Fibroblast of lung (primary cell): ENCODE data around the gene HMCN2. TPM values are rescaled to one million over a fixed set of nuclear protein-coding genes. Genes with fewer than 3 reads are reported as not detected.

Experiments used
- DNase-seq, 2 donors: peaks; one replicate each; pipeline versions ENCODE4 v3.0.0 to v3.0.0-alpha.2; 2010; ENCODE audit warnings: low read depth in 2 of 2
- H2AFZ ChIP-seq: 2 replicates; pipeline ENCODE4 v1.5.1; 2012; ENCODE audit warnings: low read length, control low read depth, inconsistent platforms
- H3K27ac ChIP-seq: 2 replicates; pipeline ENCODE4 v1.5.1; 2011; ENCODE audit warnings: low read length, control low read depth; ENCODE audit not compliant: insufficient read depth
- H3K27me3 ChIP-seq: 2 replicates; pipeline ENCODE4 v1.5.1; 2011; ENCODE audit warnings: mild to moderate bottlenecking, low read length; ENCODE audit not compliant: control insufficient read depth, insufficient read depth
- H3K36me3 ChIP-seq: 2 replicates; pipeline ENCODE4 v1.5.1; 2011; ENCODE audit warnings: low read length; ENCODE audit not compliant: control insufficient read depth, insufficient read depth
- H3K4me1 ChIP-seq: 2 replicates; pipeline ENCODE4 v1.5.1; 2011; ENCODE audit warnings: low read length; ENCODE audit not compliant: control insufficient read depth, insufficient read depth; ENCODE audit errors: extremely low read depth
- H3K4me2 ChIP-seq: 2 replicates; pipeline ENCODE4 v1.5.1; 2011; ENCODE audit warnings: low read length, control low read depth; ENCODE audit not compliant: insufficient read depth; ENCODE audit errors: extremely low read depth
- H3K4me3 ChIP-seq, 4 experiments: fragments of 200-600 bp in 1 of 4; sonication (generic) in 1 of 4; replicated peaks in 1 of 4; 2 replicates each; pipeline ENCODE4 v1.5.1; 2011 to 2016; ENCODE audit warnings: low read length in 4 of 4, low read depth in 3 of 4, mild to moderate bottlenecking in 3 of 4, control low read depth in 2 of 4, inconsistent platforms in 1 of 4, mixed read lengths in 1 of 4; ENCODE audit not compliant: insufficient read depth in 1 of 4; ENCODE audit errors: control extremely low read depth in 1 of 4
- H3K79me2 ChIP-seq: 2 replicates; pipeline ENCODE4 v1.5.1; 2012; ENCODE audit warnings: mild to moderate bottlenecking, low read length, inconsistent platforms; ENCODE audit not compliant: control insufficient read depth, insufficient read depth
- H3K9ac ChIP-seq: 2 replicates; pipeline ENCODE4 v1.5.1; 2011; ENCODE audit warnings: mild to moderate bottlenecking, low read length, control low read depth; ENCODE audit not compliant: insufficient read depth
- H3K9me3 ChIP-seq: 2 replicates; pipeline ENCODE4 v1.5.1; 2012; ENCODE audit warnings: low read depth, low read length; ENCODE audit not compliant: control insufficient read depth, insufficient read depth
- H4K20me1 ChIP-seq: 2 replicates; pipeline ENCODE4 v1.5.1; 2011; ENCODE audit warnings: low read length; ENCODE audit not compliant: control insufficient read depth, insufficient read depth; ENCODE audit errors: extremely low read depth
- EZH2 ChIP-seq: IDR thresholded peaks from 2 replicates; pipeline ENCODE4 v1.5.1; 2012; ENCODE audit warnings: low read length, control low read depth, mild to moderate bottlenecking; ENCODE audit errors: missing control alignments
- polyA plus RNA-seq, 2 donors: library from polyadenylated mRNA; depleted of rRNA in 1 of 2; stranded (reverse) in 1 of 2; unstranded in 1 of 2; fragments of >200 nt; gene quantifications; 2 replicates each; pipeline ENCODE4 v1.2.1, GENCODE V29; 2011 to 2012; ENCODE audit warnings: missing spikeins in 1 of 2
- total RNA-seq: library from RNA; depleted of rRNA; stranded (reverse); fragments of >200 nt; gene quantifications from 2 replicates; pipeline ENCODE4 v1.2.1, GENCODE V29; 2014
- TF ChIP-seq, protein P1 (sequence below), 2 donors: IDR thresholded peaks in 1 of 2; conservative IDR thresholded peaks in 1 of 2; 1 replicate in 1 of 2; 2 replicates in 1 of 2; pipeline ENCODE4 v1.5.1; 2011 to 2012; ENCODE audit warnings: low read length in 2 of 2, control low read depth in 1 of 2, inconsistent platforms in 1 of 2, low read depth in 1 of 2, mild to moderate bottlenecking in 1 of 2

HMCN2 gene
- total and polyA plus RNA-seq, 2 donors (not counting 1 experiment from before 2014, with no cell fraction given): under 0.01 TPM; not detected in 1

DNA sequence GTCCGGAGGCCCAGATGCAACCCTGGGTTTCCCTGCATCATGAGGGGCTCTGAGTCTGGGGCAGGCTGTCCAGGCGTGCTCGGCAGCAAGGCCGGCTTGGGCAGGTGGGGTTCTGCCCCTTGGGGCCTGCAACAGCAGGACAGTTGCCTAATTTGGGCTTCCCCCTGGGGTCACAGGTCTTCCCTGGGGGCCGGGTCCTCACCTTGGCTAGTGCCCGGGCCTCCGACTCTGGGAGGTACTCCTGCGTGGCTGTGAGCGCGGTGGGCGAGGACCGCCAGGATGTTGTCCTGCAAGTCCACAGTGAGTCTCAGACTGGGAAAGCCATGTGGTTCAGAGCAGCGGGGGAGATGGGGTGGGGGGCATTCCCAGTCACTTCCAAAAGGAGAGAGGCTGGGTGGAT, 97.1 kb downstream of the HMCN2 start:
- DNase-seq: no peak
- no peaks in the 10 kb centered on the region for H3K27me3 ChIP-seq
- no peak overlapping the region for H3K27ac ChIP-seq
- TF ChIP-seq EZH2: no peak
- TF ChIP-seq, protein P1, sequence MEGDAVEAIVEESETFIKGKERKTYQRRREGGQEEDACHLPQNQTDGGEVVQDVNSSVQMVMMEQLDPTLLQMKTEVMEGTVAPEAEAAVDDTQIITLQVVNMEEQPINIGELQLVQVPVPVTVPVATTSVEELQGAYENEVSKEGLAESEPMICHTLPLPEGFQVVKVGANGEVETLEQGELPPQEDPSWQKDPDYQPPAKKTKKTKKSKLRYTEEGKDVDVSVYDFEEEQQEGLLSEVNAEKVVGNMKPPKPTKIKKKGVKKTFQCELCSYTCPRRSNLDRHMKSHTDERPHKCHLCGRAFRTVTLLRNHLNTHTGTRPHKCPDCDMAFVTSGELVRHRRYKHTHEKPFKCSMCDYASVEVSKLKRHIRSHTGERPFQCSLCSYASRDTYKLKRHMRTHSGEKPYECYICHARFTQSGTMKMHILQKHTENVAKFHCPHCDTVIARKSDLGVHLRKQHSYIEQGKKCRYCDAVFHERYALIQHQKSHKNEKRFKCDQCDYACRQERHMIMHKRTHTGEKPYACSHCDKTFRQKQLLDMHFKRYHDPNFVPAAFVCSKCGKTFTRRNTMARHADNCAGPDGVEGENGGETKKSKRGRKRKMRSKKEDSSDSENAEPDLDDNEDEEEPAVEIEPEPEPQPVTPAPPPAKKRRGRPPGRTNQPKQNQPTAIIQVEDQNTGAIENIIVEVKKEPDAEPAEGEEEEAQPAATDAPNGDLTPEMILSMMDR (conservative IDR thresholded peaks at IDR 0.05 in 1 of 2, IDR thresholded peaks at IDR 0.05 in 1 of 2; ENCODE audit: low read depth in 1 of 2, low read length in 2 of 2): no peak
- H4K20me1 ChIP-seq: no peaks in the 10 kb centered on the region
- H2AFZ ChIP-seq: no peak overlapping the region
- H3K4me1 ChIP-seq: no peaks in the 10 kb centered on the region
- H3K36me3 ChIP-seq: no peaks in the 10 kb centered on the region
- H3K4me2 ChIP-seq: no peak overlapping the region
- no peaks in the 10 kb centered on the region for H3K9me3 ChIP-seq
- H3K9ac ChIP-seq: no peak overlapping the region
- H3K4me3 ChIP-seq: no peak overlapping the region
- no peaks in the 10 kb centered on the region for H3K79me2 ChIP-seq

DNA sequence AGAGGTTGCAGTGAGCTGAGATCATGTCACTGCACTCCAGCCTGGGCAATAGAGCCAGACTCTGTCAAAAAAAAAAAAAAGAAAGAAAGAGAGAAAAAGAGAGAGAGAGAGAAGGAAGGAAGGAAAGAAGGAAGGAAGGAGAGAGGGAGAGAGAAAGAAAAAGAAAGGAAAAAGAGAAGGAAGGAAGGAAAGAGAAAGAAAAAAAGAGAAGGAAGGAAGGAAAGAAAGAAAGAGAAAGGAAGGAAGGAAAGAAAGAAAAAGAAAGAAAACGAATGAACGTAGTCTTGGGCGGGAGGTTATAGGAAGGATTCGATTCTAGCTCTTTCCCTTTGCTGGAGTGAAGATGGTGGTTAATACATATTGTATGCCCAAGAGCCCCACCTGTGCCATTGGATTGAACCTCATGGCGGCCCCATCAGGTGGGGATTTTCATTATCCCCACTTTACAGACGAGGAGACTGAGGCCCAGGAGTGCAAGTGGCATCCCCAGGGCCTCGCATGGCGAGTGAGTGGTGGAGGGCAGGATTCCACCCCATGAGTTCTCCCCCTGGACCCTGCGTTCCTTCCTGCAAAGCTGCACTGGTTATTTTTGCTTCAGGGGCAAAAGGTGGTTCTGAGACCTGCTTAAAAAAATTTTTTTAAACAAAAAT, 98.3 kb downstream of the HMCN2 start:
- no peaks in the 10 kb centered on the region for H3K27me3 ChIP-seq
- no peak for DNase-seq
- no peak overlapping the region for H3K4me2 ChIP-seq
- H3K9me3 ChIP-seq: no peaks in the 10 kb centered on the region
- no peaks in the 10 kb centered on the region for H3K36me3 ChIP-seq
- H3K4me1 ChIP-seq: no peaks in the 10 kb centered on the region
- H2AFZ ChIP-seq: no peak overlapping the region
- H3K27ac ChIP-seq: no peak overlapping the region
- TF ChIP-seq, protein P1 (conservative IDR thresholded peaks at IDR 0.05 in 1 of 2, IDR thresholded peaks at IDR 0.05 in 1 of 2; ENCODE audit: low read depth in 1 of 2, low read length in 2 of 2): no peak
- TF ChIP-seq EZH2: no peak
- H3K4me3 ChIP-seq: no peak overlapping the region
- no peak overlapping the region for H3K9ac ChIP-seq
- no peaks in the 10 kb centered on the region for H4K20me1 ChIP-seq
- no peaks in the 10 kb centered on the region for H3K79me2 ChIP-seq

DNA sequence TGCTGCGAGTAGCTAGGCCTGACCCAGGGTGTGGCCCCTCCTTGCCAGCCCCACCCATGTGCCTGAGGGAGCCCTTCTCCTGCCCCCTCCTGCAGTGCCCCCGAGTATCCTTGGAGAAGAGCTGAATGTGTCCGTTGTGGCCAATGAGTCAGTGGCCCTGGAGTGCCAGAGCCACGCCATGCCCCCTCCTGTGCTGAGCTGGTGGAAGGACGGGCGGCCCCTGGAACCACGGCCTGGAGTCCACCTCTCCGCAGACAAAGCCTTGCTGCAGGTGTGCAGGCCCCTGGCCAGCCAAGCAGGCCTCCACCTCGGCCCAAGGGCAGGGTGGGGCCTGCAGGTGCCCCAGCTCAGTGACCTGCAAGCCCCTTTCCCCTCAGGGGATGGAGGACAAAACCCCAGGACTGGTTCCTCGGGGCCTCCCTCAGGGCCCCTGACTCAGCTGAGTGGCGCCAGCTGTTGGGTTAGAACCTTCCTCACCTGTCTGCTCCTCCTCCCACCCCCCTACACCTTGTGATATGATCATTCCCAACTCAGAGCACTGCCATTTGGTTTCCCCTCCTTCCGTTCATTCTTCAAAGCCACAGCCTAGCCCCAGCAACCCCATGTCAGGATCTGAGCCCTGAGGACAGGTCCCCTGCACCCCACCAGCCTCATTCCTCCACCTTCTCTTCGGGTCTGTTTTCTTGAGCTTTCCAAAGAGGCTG, 99.2 kb downstream of the HMCN2 start:
- Histone ChIP-seq H3K4me3 (no peak overlapping the region), H3K4me2 (no peak overlapping the region), H3K27me3 (no peaks in the 10 kb centered on the region), H3K27ac (no peak overlapping the region), H3K79me2 (no peaks in the 10 kb centered on the region), H3K4me1 (no peaks in the 10 kb centered on the region), H4K20me1 (no peaks in the 10 kb centered on the region), H3K9me3 (no peaks in the 10 kb centered on the region), H3K9ac (no peak overlapping the region), H2AFZ (no peak overlapping the region), H3K36me3 (no peaks in the 10 kb centered on the region)
- DNase-seq: no peak
- TF ChIP-seq, protein P1 (conservative IDR thresholded peaks at IDR 0.05 in 1 of 2, IDR thresholded peaks at IDR 0.05 in 1 of 2; ENCODE audit: low read depth in 1 of 2, low read length in 2 of 2): no peak
- no peak for TF ChIP-seq EZH2
